ENCODE results near the gene TIGD6. TPM values are rescaled to one million over a fixed set of nuclear protein-coding genes. Genes with fewer than 3 reads are reported as not detected.
"Not testable (repeated sequence)": the region's sequence is repeated elsewhere in the genome, so short reads cannot be mapped to it uniquely, and the experiment has no call there.

TIGD6 gene
- 3.2 and 6.3 TPM in 2 replicates for total RNA-seq (2014; rRNA removed; shearing (Covaris generic))

- peak; percentile 95 for DNase-seq (ENCODE audit: low read depth)
These were observed at the start of gene TIGD6, which contains the start of gene HMGXB3 for GRCh38 chr5:150000256-150000989. TSS of gene TIGD6 (minus strand) at chr5:150000654. CDS start at chr5:149996348, 4,306 bp downstream. TSS of gene HMGXB3 (plus strand) at chr5:150000739. CDS start at chr5:150004853, 4,114 bp downstream.

DNA sequence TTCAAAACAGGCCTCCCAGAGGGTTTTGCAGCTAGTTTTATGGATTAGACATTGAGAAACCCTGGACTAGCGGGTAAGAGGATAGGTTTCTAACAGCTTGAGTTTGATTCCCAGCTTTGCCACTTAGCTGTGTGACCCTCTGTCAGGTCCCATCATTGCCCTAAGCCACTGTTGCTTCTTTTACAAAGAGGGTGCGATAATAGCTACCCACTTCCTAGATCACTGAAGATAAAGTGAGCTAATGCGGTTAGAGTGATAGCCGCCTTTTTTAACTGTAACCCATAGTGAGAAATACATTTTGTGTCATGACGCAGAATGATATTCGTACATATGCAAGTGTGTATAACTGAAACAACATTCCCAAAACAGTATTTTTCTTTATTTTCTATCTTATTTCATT is 45.6 kb upstream of the TIGD6 start:
- no peak for DNase-seq (ENCODE audit: low read depth)

DNA sequence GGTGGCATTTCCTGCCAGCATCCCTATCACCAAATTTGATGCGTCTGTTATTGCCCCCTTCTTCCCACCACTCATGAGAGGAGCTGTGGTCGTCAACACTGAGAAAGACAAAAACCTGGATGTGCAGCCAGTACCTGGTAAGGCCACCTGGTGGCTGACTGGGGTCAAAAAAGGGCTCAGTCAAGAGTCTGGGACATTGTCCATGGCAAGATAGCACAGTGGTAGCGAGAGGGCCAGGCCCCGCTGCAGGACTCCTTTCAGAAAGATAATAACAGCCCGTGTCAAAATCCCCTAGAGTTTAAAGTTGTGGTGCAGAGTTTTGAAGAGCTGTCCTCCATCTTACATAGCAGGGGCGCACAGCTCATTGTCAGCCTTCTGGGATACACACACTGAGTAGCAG is 45.1 kb upstream of the TIGD6 start:
- no peak for DNase-seq (ENCODE audit: low read depth)

DNA sequence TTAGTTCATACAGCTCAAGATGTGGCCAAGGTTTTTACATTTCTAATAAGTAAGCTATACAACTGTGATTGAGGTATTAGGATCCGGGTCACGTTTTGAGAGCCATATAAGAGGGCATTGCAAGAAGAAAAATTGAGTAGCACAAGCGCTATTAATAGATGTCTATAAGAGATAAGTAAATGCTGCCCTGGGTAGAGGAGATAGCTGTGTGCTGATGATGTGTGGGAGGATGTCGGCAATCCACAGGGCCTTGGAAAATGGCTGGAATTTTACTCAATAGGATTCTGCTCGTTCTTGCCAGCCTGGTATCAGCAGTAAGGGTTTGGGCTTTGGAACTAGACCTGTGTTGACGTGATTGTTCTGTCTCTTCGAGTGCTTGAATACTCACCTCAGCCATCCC is 44.3 kb upstream of the TIGD6 start:
- DNase-seq (ENCODE audit: low read depth), result no peak

DNA sequence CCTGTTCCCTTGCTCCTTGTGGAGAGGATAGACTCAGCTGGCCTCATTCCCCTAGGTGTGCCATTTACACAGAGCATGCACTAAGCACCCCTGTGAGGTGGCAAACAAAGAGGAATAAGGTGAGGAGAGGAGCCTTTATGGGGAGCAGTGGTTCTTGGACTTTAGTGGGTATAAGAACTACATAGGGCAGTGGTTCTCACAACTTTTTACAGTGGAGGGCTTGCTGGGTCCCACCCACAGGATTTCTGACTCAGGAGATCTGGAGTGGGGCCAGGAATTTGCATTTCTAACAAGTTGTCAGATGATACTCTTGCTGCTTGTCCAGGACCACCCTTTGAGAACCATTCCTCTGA is 43.9 kb upstream of the TIGD6 start:
- peak; percentile 62 for DNase-seq (ENCODE audit: low read depth)

- no peak for DNase-seq (ENCODE audit: low read depth)
These were observed 43.3 kb upstream of the TIGD6 start for GRCh38 chr5:150043657-150044328.

GRCh38 chr5:150042459-150042858 is 42.0 kb upstream of the TIGD6 start:
- DNase-seq (ENCODE audit: low read depth), result no peak

GRCh38 chr5:150038547-150038946 is 38.1 kb upstream of the TIGD6 start:
- no peak for DNase-seq (ENCODE audit: low read depth)

- DNase-seq (ENCODE audit: low read depth), result peak; percentile 99
These were observed 36.1 kb upstream of the TIGD6 start for GRCh38 chr5:150036513-150036912.

- no peak for DNase-seq (ENCODE audit: low read depth)
These were observed 34.9 kb upstream of the TIGD6 start for GRCh38 chr5:150035139-150035895.

- peak; percentile 71 for DNase-seq (ENCODE audit: low read depth)
These were observed 34.2 kb upstream of the TIGD6 start for GRCh38 chr5:150034662-150035061.

GRCh38 chr5:150033334-150033733 is 32.9 kb upstream of the TIGD6 start:
- DNase-seq (ENCODE audit: low read depth), result no peak

DNA sequence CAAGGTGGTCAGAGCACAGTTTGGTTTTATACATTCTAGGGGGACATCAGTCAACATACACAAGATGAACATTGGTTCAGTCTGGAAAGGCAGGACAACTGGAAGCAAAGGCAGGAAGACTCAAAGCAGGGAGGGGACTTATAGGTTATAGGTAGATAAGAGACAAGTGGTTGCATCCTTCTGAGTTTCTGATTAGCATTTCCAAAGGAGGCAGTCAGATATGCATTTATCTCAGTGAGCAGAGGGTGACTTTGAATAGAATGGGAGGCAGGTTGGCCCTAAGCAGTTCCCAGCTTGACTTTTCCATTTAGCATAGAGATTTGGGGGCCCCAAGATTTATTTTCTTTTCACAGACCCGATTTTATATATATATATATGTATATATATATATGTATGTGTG is 27.6 kb upstream of the TIGD6 start:
- not testable (repeated sequence) for DNase-seq (ENCODE audit: low read depth)

- no peak for DNase-seq (ENCODE audit: low read depth)
These were observed 26.3 kb upstream of the TIGD6 start for GRCh38 chr5:150026682-150027172.

- DNase-seq (ENCODE audit: low read depth), result no peak
These were observed 24.0 kb upstream of the TIGD6 start for GRCh38 chr5:150024346-150024984.

GRCh38 chr5:150023136-150023535 is 22.7 kb upstream of the TIGD6 start:
- DNase-seq (ENCODE audit: low read depth), result no peak

DNA sequence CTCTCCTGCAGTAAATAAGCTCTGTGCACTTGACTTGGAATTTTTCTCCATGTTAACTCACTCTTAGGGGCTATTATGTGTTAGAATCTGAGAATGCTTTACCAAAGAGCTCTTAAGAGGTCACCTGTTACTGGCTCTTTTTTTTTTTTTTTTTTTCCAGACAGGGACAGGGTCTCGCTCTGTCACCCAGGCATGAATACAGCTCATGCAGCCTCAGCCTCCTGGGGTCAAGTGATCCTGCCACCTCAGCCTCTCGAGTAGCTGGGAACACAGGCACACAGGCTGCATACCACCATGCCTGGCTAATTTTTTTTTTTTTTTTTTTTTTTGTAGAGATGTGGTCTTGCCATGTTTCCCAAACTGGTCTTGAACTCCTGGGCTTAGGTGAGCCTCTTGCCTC is 22.2 kb upstream of the TIGD6 start:
- no peak for DNase-seq (ENCODE audit: low read depth)

GRCh38 chr5:150022158-150022531 is 21.7 kb upstream of the TIGD6 start:
- DNase-seq (ENCODE audit: low read depth), result peak; percentile 98

GRCh38 chr5:150021491-150022157 is 21.2 kb upstream of the TIGD6 start:
- peak; percentile 90 for DNase-seq (ENCODE audit: low read depth)

DNA sequence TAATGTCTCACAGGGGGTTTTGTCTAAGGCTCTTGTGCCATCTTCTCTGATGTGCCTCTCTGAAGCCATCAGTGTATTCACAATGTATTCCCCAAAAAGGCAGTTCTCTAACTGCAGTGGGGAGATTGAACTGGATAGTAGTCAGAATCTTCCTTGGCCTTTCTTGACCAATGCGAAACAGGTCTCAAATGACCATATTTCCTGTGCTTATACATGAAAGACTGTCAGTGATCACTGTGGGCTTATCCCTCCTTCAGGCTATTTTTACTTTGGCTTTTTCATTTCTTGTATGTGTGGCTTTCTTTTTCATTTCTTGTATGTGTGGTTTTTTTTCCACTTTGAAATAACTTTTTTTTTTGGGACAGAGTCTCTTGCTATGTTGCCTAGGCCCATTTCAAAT is 19.8 kb upstream of the TIGD6 start:
- DNase-seq (ENCODE audit: low read depth), result peak; percentile 39

DNA sequence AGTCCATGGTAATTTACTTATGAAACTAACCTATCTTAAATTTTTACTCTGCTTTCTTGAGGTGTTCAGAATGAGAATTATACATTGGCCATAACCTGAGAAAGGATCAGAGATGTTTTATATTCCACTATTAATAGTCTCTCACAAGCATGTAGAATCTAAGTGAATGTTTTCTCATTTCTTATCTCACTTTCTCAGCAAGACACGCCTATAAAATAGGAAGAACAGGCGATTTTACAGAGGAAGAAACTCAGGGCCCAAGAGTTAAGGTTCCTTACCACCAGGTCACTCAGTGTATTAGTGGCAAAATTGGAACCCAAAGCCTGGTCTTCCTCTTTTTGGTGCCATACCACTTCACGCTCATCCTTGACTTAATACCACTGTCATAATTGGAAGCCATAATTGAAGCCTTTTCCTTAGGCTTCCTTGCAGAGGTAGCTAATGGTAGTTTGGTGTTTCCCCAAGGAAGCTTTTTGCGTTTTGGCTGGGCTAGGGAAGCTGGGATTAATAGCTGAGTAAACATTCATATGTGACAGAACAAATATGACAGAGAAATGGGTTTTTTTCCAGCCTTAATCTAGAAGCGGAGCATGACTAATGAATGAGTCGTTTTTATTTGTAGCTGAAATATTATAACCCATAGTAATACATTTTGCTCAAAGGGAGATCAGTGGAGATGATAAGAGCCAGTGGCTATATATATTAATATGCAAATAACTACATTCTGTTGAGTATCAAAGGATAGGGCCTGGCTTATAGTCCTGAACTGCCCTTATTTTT is 17.0 kb upstream of the TIGD6 start:
- peak; percentile 45 for DNase-seq (ENCODE audit: low read depth)
